Astrocyte of the spinal cord (primary cell): ENCODE measurements around the gene KATNAL1.
A peak's percentile ranks its signal among the peaks of the same experiment; 100 is the strongest.

Source experiments
- DNase-seq: peaks from one replicate; pipeline ENCODE4 v3.0.0; 2011; ENCODE audit warnings: low read depth, low spot score
- H3K4me3 ChIP-seq: 2 replicates; pipeline ENCODE4 v1.5.1; 2011; ENCODE audit warnings: low read depth, mild to moderate bottlenecking, low read length, moderate library complexity
- CTCF ChIP-seq: IDR thresholded peaks from 2 replicates; pipeline ENCODE4 v1.5.1; 2012; ENCODE audit warnings: low read depth, mild to moderate bottlenecking, low read length, inconsistent platforms
- in situ Hi-C: cut with HindIII; loops from 2 replicates; pipeline ENCODE4 v1.10.0; 2017; ENCODE audit warnings: low sequenced_read_pairs

Gene KATNAL1

GRCh38 chr13:30352121-30352520, 44.8 kb upstream of the KATNAL1 start:
- TF ChIP-seq CTCF, result no peak
- in situ Hi-C loops, result no loop called here
- no peak overlapping the region for H3K4me3 ChIP-seq
- DNase-seq, result no peak

DNA sequence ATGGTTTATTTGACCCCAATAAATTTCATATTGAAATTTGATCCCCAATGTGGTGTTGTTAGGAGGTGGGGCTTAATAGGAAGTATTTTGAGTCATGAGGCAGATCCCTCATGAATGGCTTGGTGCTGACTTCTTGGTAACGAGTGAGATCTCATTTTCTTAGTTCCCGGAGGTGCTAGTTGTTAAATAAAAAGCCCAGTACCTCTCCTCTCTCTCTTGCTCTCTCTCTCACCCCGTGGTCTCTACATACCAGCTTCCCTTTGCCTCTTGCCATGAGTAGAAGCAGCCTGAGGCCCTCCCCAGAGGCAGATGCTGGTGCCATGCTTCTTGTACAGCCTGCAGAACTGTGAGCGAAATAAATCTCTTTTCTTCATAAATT, 39.4 kb upstream of the KATNAL1 start:
- no peak for TF ChIP-seq CTCF
- no peak for DNase-seq
- in situ Hi-C loops, result no loop called here
- H3K4me3 ChIP-seq, result no peak overlapping the region

DNA sequence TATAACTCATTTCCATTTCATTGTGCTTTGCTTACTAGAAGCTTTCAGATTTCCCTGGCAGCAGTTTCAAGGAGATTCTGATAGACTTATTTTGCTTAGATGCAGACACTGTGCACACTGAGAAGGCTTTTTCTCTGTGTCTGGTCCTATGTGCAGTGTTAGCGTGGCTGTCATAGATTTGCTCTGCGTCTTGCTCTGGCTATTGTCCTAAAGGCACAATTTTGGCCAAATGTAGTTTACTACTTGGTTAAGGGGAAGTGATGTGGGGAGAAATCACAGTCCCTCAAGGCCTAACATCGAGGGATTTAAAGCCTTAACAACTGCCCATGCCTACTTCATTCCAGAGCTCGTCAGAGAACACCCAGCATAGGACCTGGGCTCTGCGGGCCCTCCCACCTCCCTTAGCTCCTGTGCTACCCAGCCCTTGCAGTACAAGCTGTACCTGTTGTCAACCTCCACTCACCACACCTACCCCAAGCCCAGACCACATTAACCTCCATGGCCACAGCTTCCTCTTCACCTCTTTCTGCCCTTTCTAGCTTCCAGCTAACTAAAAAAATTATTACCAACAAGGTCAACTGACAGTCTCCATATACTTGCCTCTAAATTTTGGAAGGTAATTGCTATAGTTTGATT, 38.9 kb upstream of the KATNAL1 start:
- no peak for TF ChIP-seq CTCF
- DNase-seq, result no peak
- in situ Hi-C loops, result no loop called here
- no peak overlapping the region for H3K4me3 ChIP-seq

DNA sequence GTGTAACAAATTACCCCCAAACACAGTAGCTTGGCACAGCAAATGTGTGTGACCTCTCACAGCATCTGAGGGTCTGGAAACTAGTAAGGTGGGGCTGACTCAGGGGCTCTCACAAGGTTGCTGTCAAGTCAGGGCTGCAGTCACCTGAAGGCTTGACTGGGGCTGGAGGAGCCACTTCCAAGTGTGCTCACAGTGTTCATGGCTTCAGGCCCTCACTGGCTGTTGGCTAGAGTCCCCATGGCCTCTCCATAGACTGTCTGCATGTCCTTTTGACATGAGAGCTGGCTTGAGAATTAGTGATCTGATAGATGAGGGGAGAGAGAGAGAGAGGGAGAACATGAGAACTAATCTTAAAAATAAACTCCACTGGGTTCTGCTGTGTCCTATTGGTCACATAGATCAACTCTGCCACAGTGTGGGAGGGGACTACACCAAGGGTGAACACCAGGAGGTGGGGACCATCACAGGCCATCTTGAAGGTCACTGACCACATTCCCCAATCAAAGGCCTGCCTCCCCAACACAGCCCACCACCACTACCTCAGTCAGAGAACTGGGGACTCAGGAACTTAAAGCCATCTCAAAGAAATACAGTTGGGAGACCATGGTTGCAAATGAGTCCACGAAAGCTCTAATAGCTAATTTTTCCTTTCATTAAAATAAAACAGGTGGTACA, 38.2 kb upstream of the KATNAL1 start:
- H3K4me3 ChIP-seq, result no peak overlapping the region

DNA sequence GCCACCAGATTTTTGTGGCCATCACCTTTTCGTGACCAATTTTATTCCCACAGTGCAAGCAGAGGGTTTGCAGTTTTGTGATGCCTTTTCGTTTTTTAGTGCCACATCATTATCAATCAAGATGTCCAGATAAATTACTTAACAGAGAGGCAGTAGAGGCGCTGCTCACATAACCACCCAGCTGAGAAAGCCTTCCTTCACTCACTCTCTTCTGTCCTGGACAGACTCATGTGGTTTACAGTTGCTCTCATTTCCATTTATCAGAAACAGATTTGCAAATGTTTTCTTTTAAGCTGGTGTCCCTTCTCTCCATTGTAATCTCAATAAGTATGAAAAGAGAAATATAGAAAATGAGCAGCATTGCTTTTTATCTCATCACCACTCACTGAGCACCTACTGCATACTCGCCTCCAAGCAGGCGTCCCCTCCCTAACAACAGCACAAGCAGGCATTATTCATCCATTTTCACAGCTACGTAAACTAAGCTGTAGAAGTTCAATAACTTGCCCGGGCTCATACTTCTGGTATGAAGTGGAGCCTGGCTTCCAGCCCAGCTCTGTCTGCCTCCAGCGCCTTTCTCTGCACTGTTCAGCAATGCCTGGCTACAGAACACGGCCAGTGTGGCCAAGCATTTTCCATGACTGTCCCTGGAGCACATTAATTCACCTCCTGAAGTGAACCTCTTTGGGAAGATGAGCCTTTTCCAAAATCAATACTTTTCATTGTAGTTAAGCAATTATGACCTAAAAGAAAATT, 34.6 kb upstream of the KATNAL1 start:
- no peak for TF ChIP-seq CTCF
- peak; percentile 94 for DNase-seq
- no peak overlapping the region for H3K4me3 ChIP-seq
- in situ Hi-C loops, result no loop called here

More for the DNA sequence above, 38.2 kb upstream of the KATNAL1 start:
- no peak for TF ChIP-seq CTCF
- DNase-seq, result no peak
- in situ Hi-C loops, result no loop called here

GRCh38 chr13:30340331-30341250, 33.2 kb upstream of the KATNAL1 start:
- TF ChIP-seq CTCF, result no peak
- peak; percentile 80 for DNase-seq
- H3K4me3 ChIP-seq, result no peak overlapping the region
- in situ Hi-C loops, result no loop called here
